Tibial artery (tissue), 4 donors: ENCODE data around the gene MYO7B.

ENCODE experiments used
- DNase-seq, 2 donors: peaks; one replicate each; pipeline ENCODE4 v3.0.0-alpha.2; 2019
- H3K27ac ChIP-seq, 2 donors: fragments of 200-600 bp; sonication (generic) in 1 of 2; 1 replicate in 1 of 2; 2 replicates in 1 of 2; pipeline ENCODE4 v1.5.1; 2018 to 2019; ENCODE audit warnings: mild to moderate bottlenecking in 1 of 2
- H3K27me3 ChIP-seq, 2 donors: fragments of 200-600 bp; sonication (generic) in 1 of 2; one replicate each; pipeline versions ENCODE4 v1.5.1 to v1.6.0; 2016 to 2019
- H3K36me3 ChIP-seq, 3 donors: fragments of 200-600 bp; sonication (generic) in 2 of 3; one replicate each; pipeline ENCODE4 v1.5.1; 2016 to 2019; ENCODE audit warnings: mild to moderate bottlenecking in 2 of 3
- H3K4me1 ChIP-seq, 4 donors: fragments of 200-600 bp; sonication (generic) in 2 of 4; 1 replicate in 3 of 4; 2 replicates in 1 of 4; pipeline ENCODE4 v1.5.1; 2016 to 2019
- H3K4me3 ChIP-seq, 2 donors: fragments of 200-600 bp; sonication (generic) in 1 of 2; 1 replicate in 1 of 2; 2 replicates in 1 of 2; pipeline ENCODE4 v1.5.1; 2018 to 2019; ENCODE audit warnings: mild to moderate bottlenecking in 2 of 2
- H3K9me3 ChIP-seq, 3 donors: fragments of 200-600 bp; sonication (generic) in 1 of 3; one replicate each; pipeline ENCODE4 v1.5.1; 2016 to 2019
- intact Hi-C: fragments of 100-400 bp; cut with DNase I; formaldehyde crosslinking; loops from one replicate; pipeline ENCODE4 v1.15.0; 2023; ENCODE audit warnings: low total_unique reads
- TF ChIP-seq, protein P1 (sequence below), 2 experiments: fragments of 200-600 bp in 1 of 2; fragments of 450-650 bp in 1 of 2; IDR thresholded peaks; one replicate each; pipeline ENCODE4 v1.5.1; 2017 to 2019; ENCODE audit warnings: antibody characterized with exemption in 2 of 2, mild to moderate bottlenecking in 1 of 2, moderate library complexity in 1 of 2

MYO7B gene

DNA sequence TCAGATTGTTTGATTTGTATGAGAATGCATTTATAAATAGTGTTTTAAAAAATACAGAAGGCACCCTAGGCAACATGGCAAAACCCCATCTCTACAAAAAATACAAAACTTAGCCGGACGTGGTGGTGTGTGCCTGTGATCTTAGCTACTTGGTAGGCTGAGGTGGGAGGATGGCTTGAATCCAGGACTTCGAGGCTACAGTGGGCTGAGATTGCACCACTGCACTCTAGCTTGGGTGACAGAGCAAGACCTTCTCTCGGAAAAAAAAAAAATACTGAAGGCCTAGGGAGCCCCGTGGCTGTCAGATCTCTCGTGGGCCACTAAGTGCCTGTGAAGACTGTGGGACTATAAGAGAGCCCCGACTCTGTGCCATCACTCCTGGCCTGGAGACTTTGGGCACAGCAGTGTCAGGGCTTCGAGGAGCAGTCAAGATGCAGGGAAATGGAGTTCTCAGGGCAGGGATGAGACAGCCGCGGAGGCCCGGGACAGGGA, 40.5 kb downstream of the MYO7B start:
- intact Hi-C loops = no loop called here
- DNase-seq = no peak
- no peaks in the 10 kb centered on the region for H3K9me3 ChIP-seq
- peak overlapping the region in 1 of 2 donors; percentile 25 for H3K4me3 ChIP-seq
- TF ChIP-seq, protein P1, sequence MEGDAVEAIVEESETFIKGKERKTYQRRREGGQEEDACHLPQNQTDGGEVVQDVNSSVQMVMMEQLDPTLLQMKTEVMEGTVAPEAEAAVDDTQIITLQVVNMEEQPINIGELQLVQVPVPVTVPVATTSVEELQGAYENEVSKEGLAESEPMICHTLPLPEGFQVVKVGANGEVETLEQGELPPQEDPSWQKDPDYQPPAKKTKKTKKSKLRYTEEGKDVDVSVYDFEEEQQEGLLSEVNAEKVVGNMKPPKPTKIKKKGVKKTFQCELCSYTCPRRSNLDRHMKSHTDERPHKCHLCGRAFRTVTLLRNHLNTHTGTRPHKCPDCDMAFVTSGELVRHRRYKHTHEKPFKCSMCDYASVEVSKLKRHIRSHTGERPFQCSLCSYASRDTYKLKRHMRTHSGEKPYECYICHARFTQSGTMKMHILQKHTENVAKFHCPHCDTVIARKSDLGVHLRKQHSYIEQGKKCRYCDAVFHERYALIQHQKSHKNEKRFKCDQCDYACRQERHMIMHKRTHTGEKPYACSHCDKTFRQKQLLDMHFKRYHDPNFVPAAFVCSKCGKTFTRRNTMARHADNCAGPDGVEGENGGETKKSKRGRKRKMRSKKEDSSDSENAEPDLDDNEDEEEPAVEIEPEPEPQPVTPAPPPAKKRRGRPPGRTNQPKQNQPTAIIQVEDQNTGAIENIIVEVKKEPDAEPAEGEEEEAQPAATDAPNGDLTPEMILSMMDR (IDR thresholded peaks at IDR 0.05) = no peak
- peak overlapping the region; percentile 55 for H3K27ac ChIP-seq
- peaks cover 0 to 20% (median 18%) of the 10 kb centered on the region in 4 donors for H3K4me1 ChIP-seq
- no peaks in the 10 kb centered on the region for H3K36me3 ChIP-seq
- H3K27me3 ChIP-seq = no peaks in the 10 kb centered on the region

DNA sequence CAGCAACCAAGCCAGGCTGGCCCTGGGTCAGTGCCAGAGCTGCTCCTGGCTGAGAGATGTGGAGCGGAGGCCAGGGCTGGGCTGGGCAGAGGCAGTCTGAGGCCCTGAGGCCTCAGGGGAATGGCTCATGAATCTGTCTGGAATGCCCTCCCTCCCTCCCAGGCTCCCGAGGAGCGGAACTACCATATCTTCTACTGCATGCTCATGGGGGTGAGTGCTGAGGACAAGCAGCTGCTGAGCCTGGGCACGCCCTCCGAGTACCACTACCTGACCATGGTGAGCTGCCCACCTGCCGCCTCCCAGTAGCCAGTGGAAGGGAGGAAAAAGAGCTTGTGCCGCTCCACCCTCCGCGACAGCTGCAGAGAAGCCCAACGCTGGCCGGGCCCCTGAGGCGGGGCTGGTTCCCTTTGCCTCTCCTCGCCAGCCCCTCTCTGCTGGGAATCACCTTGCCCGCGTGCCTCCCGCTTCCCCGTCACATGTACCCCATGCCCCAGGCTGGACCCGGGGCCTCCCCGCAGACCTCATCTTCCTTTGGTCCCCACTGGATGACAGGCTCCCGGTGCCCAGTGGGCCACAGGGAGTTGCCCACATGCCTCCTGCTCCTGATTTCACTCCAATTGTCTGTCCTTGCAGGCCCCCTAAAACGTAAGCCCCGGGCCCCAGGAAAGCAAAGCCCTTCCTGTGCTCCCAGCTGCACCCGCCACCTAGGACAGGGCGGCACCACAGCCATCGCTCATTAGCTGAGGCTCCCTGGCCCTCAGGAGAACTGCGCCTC, 41.1 kb downstream of the MYO7B start:
- Histone ChIP-seq H3K36me3 (no peaks in the 10 kb centered on the region), H3K4me1 (peaks cover 0 to 18% (median 18%) of the 10 kb centered on the region in 4 donors), H3K4me3 (peak overlapping the region; percentile 1 to 25), H3K9me3 (no peaks in the 10 kb centered on the region), H3K27ac (peak overlapping the region; percentile 55), H3K27me3 (no peaks in the 10 kb centered on the region)
- TF ChIP-seq, protein P1 (IDR thresholded peaks at IDR 0.05) = no peak
- peak; percentile 75 to 94 for DNase-seq
- intact Hi-C loops = no loop called here

DNA sequence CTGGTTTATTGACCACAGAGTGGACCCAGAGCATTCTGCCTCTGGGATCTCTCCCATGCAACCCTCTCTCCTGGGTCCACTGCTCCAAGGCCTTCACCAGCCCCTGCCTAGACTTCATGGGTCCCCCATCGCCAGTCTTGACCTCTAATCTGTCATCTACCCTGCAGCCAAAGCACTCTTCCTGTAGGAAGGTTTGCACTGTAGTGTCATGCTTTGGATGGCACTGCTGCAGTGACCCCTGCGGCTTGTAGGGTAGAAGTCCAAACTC, 41.7 kb downstream of the MYO7B start:
- H3K27me3 ChIP-seq = no peaks in the 10 kb centered on the region
- intact Hi-C loops = no loop called here
- H3K27ac ChIP-seq = no peak overlapping the region
- no peaks in the 10 kb centered on the region for H3K9me3 ChIP-seq
- DNase-seq = peak in 1 of 2 donors; percentile 15
- H3K4me1 ChIP-seq = peaks cover 0 to 18% (median 18%) of the 10 kb centered on the region in 4 donors
- no peak overlapping the region for H3K4me3 ChIP-seq
- TF ChIP-seq, protein P1 (IDR thresholded peaks at IDR 0.05) = no peak
- no peaks in the 10 kb centered on the region for H3K36me3 ChIP-seq

DNA sequence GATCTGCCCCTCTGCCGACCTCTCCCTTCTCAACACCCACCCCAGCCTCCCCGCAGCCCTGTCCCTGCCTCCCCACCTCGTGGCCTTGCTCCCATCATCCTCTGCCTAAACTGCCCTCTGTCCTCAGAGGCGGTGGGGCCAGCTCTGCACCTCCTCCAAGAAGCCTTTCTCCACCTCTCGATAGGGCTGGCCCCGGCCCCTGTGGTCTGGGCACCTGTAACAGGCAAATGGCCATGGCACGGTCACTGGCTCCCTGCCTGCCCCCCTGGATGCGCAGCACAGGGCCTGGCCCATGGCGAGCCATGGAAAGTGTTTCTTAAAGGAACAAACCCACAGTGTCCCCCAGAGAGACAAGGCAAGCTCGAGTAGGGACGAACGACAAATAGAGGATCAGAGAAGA, 42.0 kb downstream of the MYO7B start:
- Histone ChIP-seq H3K4me3 (no peak overlapping the region), H3K27me3 (no peaks in the 10 kb centered on the region), H3K4me1 (peaks cover 0 to 18% (median 18%) of the 10 kb centered on the region in 4 donors), H3K9me3 (no peaks in the 10 kb centered on the region), H3K27ac (no peak overlapping the region), H3K36me3 (no peaks in the 10 kb centered on the region)
- intact Hi-C loops = no loop called here
- TF ChIP-seq, protein P1 (IDR thresholded peaks at IDR 0.05) = no peak
- peak in 1 of 2 donors; percentile 13 for DNase-seq

DNA sequence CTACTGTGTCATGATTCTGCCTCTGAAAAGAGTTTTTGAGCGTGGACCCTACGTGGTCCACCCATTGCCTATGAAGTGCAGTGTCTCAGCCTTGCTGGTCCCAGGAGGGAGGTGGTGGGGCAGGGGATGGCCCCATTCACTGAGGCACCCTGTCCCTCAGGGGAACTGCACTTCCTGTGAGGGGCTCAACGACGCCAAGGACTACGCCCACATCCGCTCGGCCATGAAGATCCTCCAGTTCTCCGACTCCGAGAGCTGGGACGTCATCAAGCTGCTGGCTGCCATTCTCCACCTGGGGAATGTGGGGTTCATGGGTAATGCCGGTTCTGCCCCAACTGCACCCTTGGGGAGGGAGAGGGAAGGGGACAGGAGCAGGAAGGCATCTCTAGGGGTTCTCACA, 42.5 kb downstream of the MYO7B start:
- Histone ChIP-seq H3K36me3 (no peaks in the 10 kb centered on the region), H3K27ac (no peak overlapping the region), H3K4me1 (peaks cover 0 to 18% (median 16%) of the 10 kb centered on the region in 4 donors), H3K9me3 (no peaks in the 10 kb centered on the region), H3K27me3 (no peaks in the 10 kb centered on the region), H3K4me3 (no peak overlapping the region)
- no peak for DNase-seq
- TF ChIP-seq, protein P1 (IDR thresholded peaks at IDR 0.05) = no peak
- intact Hi-C loops = no loop called here
